Peyer's patch (tissue), 4 donors: ENCODE results near the gene HOMER3.

Source experiments
- CTCF ChIP-seq, 6 experiments: fragments of 450-650 bp in 4 of 6; fragments of 200-600 bp in 2 of 6; sonication (generic) in 1 of 6; IDR thresholded peaks; one replicate each; pipeline ENCODE4 v1.5.1; 2017 to 2019; ENCODE audit warnings: antibody characterized with exemption in 6 of 6, mild to moderate bottlenecking in 3 of 6, moderate library complexity in 1 of 6
- POLR2A ChIP-seq, 2 donors: fragments of 450-650 bp; IDR thresholded peaks; one replicate each; pipeline ENCODE4 v1.5.1; 2017; ENCODE audit warnings: antibody characterized with exemption in 2 of 2, mild to moderate bottlenecking in 2 of 2, moderate library complexity in 2 of 2

GRCh38 chr19:18905058-18905456 is 36.0 kb downstream of the HOMER3 start:
- no peak for TF ChIP-seq CTCF (IDR thresholded peaks at IDR 0.05)
- TF ChIP-seq POLR2A (IDR thresholded peaks at IDR 0.05), result no peak
